GM23338 (cell line): ENCODE data around the gene NGF. TPM values are rescaled to one million over a fixed set of nuclear protein-coding genes. Genes with fewer than 3 reads are reported as not detected.

ENCODE experiments used
- ATAC-seq: fragments of 200-7000 bp; cut with Tn5 transposase; 3 replicates; pipeline ENCODE4 v1.9.1; 2020
- DNase-seq: peaks from one replicate; pipeline ENCODE4 v3.0.0-alpha.2; 2015; ENCODE audit warnings: low spot score
- H2AFZ ChIP-seq: fragments of 200-600 bp; sonication (generic); 2 replicates; pipeline ENCODE4 v1.8.0; 2016; ENCODE audit warnings: antibody characterized with exemption, mild to moderate bottlenecking, moderate library complexity
- H3F3A ChIP-seq: fragments of 200-600 bp; sonication (generic); replicated peaks from 2 replicates; pipeline ENCODE4 v1.8.0; 2017; ENCODE audit warnings: antibody characterized with exemption, mixed run types, low read depth
- H3K27ac ChIP-seq: fragments of 200-600 bp; sonication (generic); 2 replicates; pipeline ENCODE4 v1.6.1; 2016; ENCODE audit warnings: low read depth
- H3K27me3 ChIP-seq: fragments of 200-600 bp; sonication (generic); 2 replicates; pipeline ENCODE4 v1.8.0; 2016; ENCODE audit warnings: mild to moderate bottlenecking, mixed run types, moderate library complexity; ENCODE audit not compliant: insufficient read depth
- H3K36me3 ChIP-seq: fragments of 200-600 bp; sonication (generic); 2 replicates; pipeline ENCODE4 v1.8.0; 2016; ENCODE audit warnings: mild to moderate bottlenecking; ENCODE audit not compliant: insufficient read depth
- H3K4me1 ChIP-seq: fragments of 200-600 bp; sonication (generic); 2 replicates; pipeline ENCODE4 v1.8.0; 2016; ENCODE audit warnings: mild to moderate bottlenecking, moderate library complexity; ENCODE audit not compliant: insufficient read depth
- H3K4me2 ChIP-seq: fragments of 200-600 bp; sonication (generic); 2 replicates; pipeline ENCODE4 v1.7.1; 2017; ENCODE audit warnings: mixed run types
- H3K4me3 ChIP-seq: fragments of 200-600 bp; sonication (generic); 2 replicates; pipeline ENCODE4 v1.6.1; 2016; ENCODE audit warnings: mixed run types
- H3K79me2 ChIP-seq: fragments of 200-600 bp; sonication (generic); replicated peaks from 2 replicates; pipeline ENCODE4 v1.8.0; 2017; ENCODE audit warnings: mild to moderate bottlenecking; ENCODE audit not compliant: insufficient read depth
- H3K9me2 ChIP-seq: fragments of 200-600 bp; sonication (generic); 2 replicates; pipeline ENCODE4 v1.8.0; 2017; ENCODE audit not compliant: insufficient read depth
- H4K20me1 ChIP-seq: fragments of 200-600 bp; sonication (generic); replicated peaks from 2 replicates; pipeline ENCODE4 v1.8.0; 2017; ENCODE audit warnings: mild to moderate bottlenecking; ENCODE audit not compliant: insufficient read depth
- H3K27ac Mint-ChIP-seq: 2 replicates; pipeline ENCODE4 v1.8.0; 2020; ENCODE audit warnings: inconsistent platforms, mild to moderate bottlenecking, moderate library complexity, mixed read lengths
- H3K27me3 Mint-ChIP-seq: 3 replicates; pipeline ENCODE4 v1.8.0; 2022; ENCODE audit warnings: low read depth, mild to moderate bottlenecking, moderate library complexity, mixed read lengths, inconsistent platforms; ENCODE audit not compliant: insufficient read depth, poor library complexity
- H3K36me3 Mint-ChIP-seq: 3 replicates; pipeline ENCODE4 v1.8.0; 2021; ENCODE audit warnings: low read depth, mild to moderate bottlenecking, inconsistent platforms, moderate library complexity, mixed read lengths
- H3K4me1 Mint-ChIP-seq: 3 replicates; pipeline ENCODE4 v1.8.0; 2020; ENCODE audit warnings: mild to moderate bottlenecking, inconsistent platforms, mixed read lengths
- H3K4me3 Mint-ChIP-seq: 3 replicates; pipeline ENCODE4 v1.8.0; 2021; ENCODE audit warnings: moderate library complexity, mild to moderate bottlenecking, inconsistent platforms, mixed read lengths
- H3K9me3 Mint-ChIP-seq: 3 replicates; pipeline ENCODE4 v1.8.0; 2020; ENCODE audit warnings: moderate library complexity, mild to moderate bottlenecking, inconsistent platforms, mixed read lengths
- ETS1 ChIP-seq: IDR thresholded peaks from 2 replicates; pipeline ENCODE4 v1.6.1; 2016; ENCODE audit warnings: antibody characterized with exemption
- JUNB ChIP-seq: IDR thresholded peaks from one replicate; pipeline ENCODE4 v1.6.1; 2016; ENCODE audit warnings: antibody characterized with exemption; ENCODE audit not compliant: unreplicated experiment
- NANOG ChIP-seq: IDR thresholded peaks from 2 replicates; pipeline ENCODE4 v1.6.1; 2016; ENCODE audit warnings: antibody characterized with exemption, borderline replicate concordance
- POLR2AphosphoS5 ChIP-seq: IDR thresholded peaks from 2 replicates; pipeline ENCODE4 v1.6.1; 2016; ENCODE audit warnings: antibody characterized with exemption, low read depth
- STAT1 ChIP-seq: IDR thresholded peaks from one replicate; pipeline ENCODE4 v1.6.1; 2016; ENCODE audit warnings: antibody characterized with exemption; ENCODE audit not compliant: unreplicated experiment
- ZNF331 ChIP-seq: fragments of 250-450 bp; sonication (Bioruptor Pico); IDR thresholded peaks from 2 replicates; pipeline ENCODE4 v1.5.0; 2020; ENCODE audit warnings: low read depth, mild to moderate bottlenecking, moderate library complexity
- ZNF462 ChIP-seq: fragments of 250-450 bp; sonication (Bioruptor Pico); IDR thresholded peaks from 2 replicates; pipeline ENCODE4 v1.5.0; 2020; ENCODE audit warnings: mild to moderate bottlenecking, moderate library complexity
- polyA plus RNA-seq: library from polyadenylated mRNA; unstranded; fragments of >200 nt; fragmentation: Nextera tagmentation; extraction: Ambion mirVana; gene quantifications from 2 replicates; pipeline ENCODE4 v1.2.1, GENCODE V29; 2016
- total RNA-seq: library from RNA; depleted of rRNA; stranded (reverse); fragments of >200 nt; shearing (Covaris generic); gene quantifications from 2 replicates; pipeline ENCODE4 v1.2.3, GENCODE V29; 2014

The NGF gene
- total and polyA plus RNA-seq, 2 experiments from 2014 or later, result 0.28 to 0.92 TPM

- no peak for TF ChIP-seq ZNF462
Measured at GRCh38 chr1:115303364-115303763, 34.7 kb downstream of the NGF start (continued).

- H3K27me3 ChIP-seq, result no peaks in the 10 kb centered on the region
- H3K4me1 ChIP-seq, result peaks cover 18% of the 10 kb centered on the region
- H3K9me3 Mint-ChIP-seq, result no peaks in the 10 kb centered on the region
- H3K4me2 ChIP-seq, result no peak overlapping the region
- H3K9me2 ChIP-seq, result peaks cover 9% of the 10 kb centered on the region; the same call in 1 of the 2 replicates
- no peaks in the 10 kb centered on the region for H3K27me3 Mint-ChIP-seq
- ATAC-seq (no peak; the same call in 1 of the 3 replicates), DNase-seq (no peak)
- H3K79me2 ChIP-seq, result no peaks in the 10 kb centered on the region
- no peaks in the 10 kb centered on the region for H4K20me1 ChIP-seq
- no peaks in the 10 kb centered on the region; the same call in 2 of the 3 replicates for H3K36me3 Mint-ChIP-seq
- H3F3A ChIP-seq, result no peaks in the 10 kb centered on the region
- H3K36me3 ChIP-seq, result no peaks in the 10 kb centered on the region
- no peak overlapping the region for H3K4me3 ChIP-seq
- H3K27ac ChIP-seq, result no peak overlapping the region
- no peak overlapping the region for H3K4me3 Mint-ChIP-seq
- H3K27ac Mint-ChIP-seq, result no peak overlapping the region
- 0 out of 2 replicates have a peak overlapping the region, but pooled peaks have one; percentile 52 for H2AFZ ChIP-seq
- peaks cover 25% of the 10 kb centered on the region for H3K4me1 Mint-ChIP-seq
- TF ChIP-seq JUNB, result no peak
- TF ChIP-seq ETS1, result no peak
- TF ChIP-seq STAT1, result no peak
- no peak for TF ChIP-seq POLR2AphosphoS5
- TF ChIP-seq NANOG, result no peak
- TF ChIP-seq ZNF331 (CRISPR knock-in tag), result no peak
- TF ChIP-seq ZNF462, result no peak
Measured at GRCh38 chr1:115302390-115302961, 35.6 kb downstream of the NGF start.
